Epithelial cell of proximal tubule (primary cell): ENCODE measurements around the gene RAMAC. TPM values are rescaled to one million over a fixed set of nuclear protein-coding genes. Genes with fewer than 3 reads are reported as not detected.
"Not testable (repeated sequence)": the region's sequence is repeated elsewhere in the genome, so short reads cannot be mapped to it uniquely, and the experiment has no call there.

ENCODE experiments used
- DNase-seq: peaks from one replicate; pipeline ENCODE4 v3.0.0-alpha.2; 2011; ENCODE audit warnings: low read depth
- H3K4me3 ChIP-seq: 2 replicates; pipeline ENCODE4 v1.5.1; 2011; ENCODE audit warnings: low read depth, mild to moderate bottlenecking, low read length
- CTCF ChIP-seq: conservative IDR thresholded peaks from 2 replicates; pipeline ENCODE4 v1.5.1; 2012; ENCODE audit warnings: low read depth, mild to moderate bottlenecking, low read length
- total RNA-seq: library from RNA; depleted of rRNA; stranded (reverse); fragments of >200 nt; gene quantifications from 2 replicates; pipeline ENCODE4 v1.2.3, GENCODE V29; 2015

The RAMAC gene
- total RNA-seq, 1 donor from 2014 or later, result 40.5 TPM

DNA sequence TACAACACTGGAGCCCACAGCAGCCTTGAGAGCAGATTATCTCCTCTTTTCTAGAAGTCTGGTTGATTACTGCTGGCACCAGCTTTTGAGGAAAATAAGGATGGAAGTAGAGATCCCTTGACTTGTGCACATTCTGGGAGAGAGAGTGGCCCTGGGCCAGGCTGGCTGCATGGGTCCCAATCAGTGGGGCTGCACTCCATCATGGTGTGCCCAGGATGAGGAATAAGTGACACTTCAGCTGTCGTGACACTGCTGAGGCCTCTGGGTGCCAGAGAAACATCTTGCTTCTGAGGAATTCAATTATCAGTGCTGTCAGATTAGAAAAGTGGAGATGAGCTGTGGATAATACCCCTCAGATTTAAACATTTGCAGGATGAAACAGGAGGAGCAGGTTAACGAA is 9.1 kb downstream of the RAMAC start:
- H3K4me3 ChIP-seq, result no peak overlapping the region
- no peak for TF ChIP-seq CTCF
- no peak for DNase-seq

DNA sequence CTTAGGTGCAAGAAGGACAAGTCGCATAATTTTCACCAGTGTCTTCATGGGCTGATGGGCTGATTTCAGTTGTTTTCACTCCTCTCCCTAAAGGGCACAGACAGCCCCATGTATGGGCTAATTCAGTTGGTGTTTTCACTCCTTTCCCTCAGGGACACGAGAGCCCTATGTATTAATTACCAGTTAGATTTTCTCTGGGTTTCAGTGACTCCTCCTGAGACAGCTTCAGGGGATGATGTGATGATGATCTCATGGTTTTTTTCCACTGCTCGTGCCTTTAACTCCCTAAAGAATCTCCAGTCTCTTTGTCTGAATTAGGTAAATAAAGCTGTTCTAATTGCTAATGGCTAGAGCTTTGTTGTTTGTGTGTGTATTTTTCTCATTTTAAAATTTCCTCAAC is 9.9 kb downstream of the RAMAC start:
- H3K4me3 ChIP-seq, result no peak overlapping the region
- no peak for DNase-seq
- TF ChIP-seq CTCF, result no peak

DNA sequence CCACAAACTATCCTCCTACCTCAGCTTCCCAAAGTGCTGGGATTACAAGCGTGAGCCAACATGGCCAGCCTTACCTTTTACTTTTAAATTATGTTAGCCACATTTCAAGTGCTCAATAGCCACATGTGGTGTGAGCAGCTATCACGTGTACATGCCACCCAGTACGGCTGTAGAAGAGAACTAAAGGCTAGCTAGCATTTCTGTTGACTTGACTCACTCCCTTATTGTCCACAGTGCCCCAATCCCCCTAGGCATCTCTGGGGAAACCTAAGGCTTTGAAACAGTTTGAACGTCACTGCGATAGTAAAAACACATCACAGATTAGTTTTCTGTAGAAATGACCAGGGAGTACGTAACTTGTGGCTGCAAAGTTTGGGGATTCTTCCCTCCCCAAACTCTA is 13.4 kb downstream of the RAMAC start:
- no peak overlapping the region for H3K4me3 ChIP-seq
- no peak for TF ChIP-seq CTCF
- no peak for DNase-seq

- peak; percentile 75 for TF ChIP-seq CTCF
- DNase-seq, result peak; percentile 33
- H3K4me3 ChIP-seq, result peak overlapping the region; percentile 29
Observed at GRCh38 chr15:82999905-83000671, 14.1 kb downstream of the RAMAC start.

DNA sequence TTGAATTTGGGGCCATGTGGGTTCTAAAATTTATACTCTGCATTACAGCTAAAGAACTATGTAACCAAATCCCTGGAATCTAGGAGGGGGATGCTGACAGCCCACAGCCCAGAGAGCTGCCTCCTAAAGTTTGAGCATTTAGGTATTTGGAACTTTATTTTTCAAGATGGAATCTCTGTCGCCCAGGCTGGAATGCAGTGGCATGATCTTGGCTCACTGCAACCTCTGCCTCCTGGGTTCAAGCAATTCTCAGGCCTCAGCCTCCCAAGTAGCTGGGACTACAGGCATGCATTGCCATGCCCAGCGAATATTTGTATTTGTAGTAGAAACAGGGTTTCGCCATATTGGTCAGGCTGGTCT is 14.6 kb downstream of the RAMAC start:
- not testable (repeated sequence) for H3K4me3 ChIP-seq

GRCh38 chr15:83010709-83011270 is 24.8 kb downstream of the RAMAC start:
- TF ChIP-seq CTCF, result peak; percentile 96
- peak; percentile 37 for DNase-seq
- H3K4me3 ChIP-seq, result peak overlapping the region; percentile 79

More for the DNA sequence above, 14.6 kb downstream of the RAMAC start:
- not testable (repeated sequence) for DNase-seq

GRCh38 chr15:83011271-83012075 is 25.5 kb downstream of the RAMAC start, which contains the start of gene C15orf40:
C15orf40 (minus strand) TSS chr15:83011639; CDS start chr15:83011607, 32 bp downstream.
- TF ChIP-seq CTCF, result peak; percentile 57
- DNase-seq, result peak; percentile 23
- peak within 1 kb of the TSS; percentile 79 for H3K4me3 ChIP-seq
